Measurements from ENCODE around the gene PGBD5. TPM values are rescaled to one million over a fixed set of nuclear protein-coding genes. Genes with fewer than 3 reads are reported as not detected.

PGBD5 gene
- total RNA-seq, 2 donors from 2014 or later = 2.6 to 4.3 TPM

DNA sequence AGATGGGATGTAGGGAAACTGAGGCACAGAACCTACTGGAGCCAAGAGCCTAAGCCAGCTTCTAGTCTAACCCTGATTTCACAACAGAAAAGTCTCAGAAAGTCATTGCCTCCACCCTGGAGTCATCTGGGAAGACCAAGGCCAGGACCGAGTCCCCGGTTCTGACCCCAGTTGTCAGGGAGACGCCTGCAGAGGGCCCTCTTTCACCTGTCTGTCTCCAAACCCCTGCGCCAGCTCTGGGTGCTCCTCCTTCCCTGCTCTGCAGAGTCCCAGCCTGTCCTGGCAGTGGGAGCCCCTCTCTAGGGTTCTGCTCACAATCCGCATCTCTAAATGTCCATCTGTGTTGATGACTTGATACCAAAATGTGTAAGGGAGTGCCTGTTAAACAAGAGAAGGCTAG, 149.7 kb downstream of the PGBD5 start:
- DNase-seq = peak in 1 of 4 donors; percentile 8

DNA sequence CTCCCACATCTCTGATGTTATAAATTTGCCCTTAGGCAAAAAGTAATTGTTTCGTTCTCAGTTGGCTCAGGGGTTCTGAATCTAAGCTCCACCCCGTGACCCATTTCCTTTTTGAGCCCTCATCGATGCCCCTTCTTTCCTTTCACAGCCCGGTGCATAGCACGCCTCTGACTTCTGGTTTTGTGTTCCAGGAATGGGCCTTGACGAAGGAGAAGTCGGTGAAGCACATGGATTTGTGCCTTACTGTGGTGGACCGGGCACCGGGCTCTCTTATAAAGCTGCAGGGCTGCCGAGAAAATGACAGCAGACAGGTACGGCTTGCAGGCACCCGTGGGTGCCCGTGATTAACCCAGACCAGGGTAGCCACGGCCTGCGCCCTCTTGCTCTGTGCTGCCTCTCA, 151.9 kb downstream of the PGBD5 start:
- no peak for DNase-seq

More for the DNA sequence above, 149.7 kb downstream of the PGBD5 start:
- Histone ChIP-seq H3K27ac (no peak overlapping the region), H3K9me3 (no peaks in the 10 kb centered on the region), H3K27me3 (no peaks in the 10 kb centered on the region), H3K36me3 (replicated peaks in 1 of 2; ENCODE audit: insufficient read depth in 1 of 2, low read depth in 2 of 2) (peaks cover 3 to 23% of the 10 kb centered on the region in 2 donors), H3K4me3 (no peak overlapping the region), H3K4me1 (peaks cover 27% of the 10 kb centered on the region)
- WGBS, 2 donors = 92 to 97% methylated on average over 5 of the region's 5 CpGs
- intact Hi-C loops (cut with DNase I) = no loop called here
- ATAC-seq = no peak
- TF ChIP-seq, protein P1, sequence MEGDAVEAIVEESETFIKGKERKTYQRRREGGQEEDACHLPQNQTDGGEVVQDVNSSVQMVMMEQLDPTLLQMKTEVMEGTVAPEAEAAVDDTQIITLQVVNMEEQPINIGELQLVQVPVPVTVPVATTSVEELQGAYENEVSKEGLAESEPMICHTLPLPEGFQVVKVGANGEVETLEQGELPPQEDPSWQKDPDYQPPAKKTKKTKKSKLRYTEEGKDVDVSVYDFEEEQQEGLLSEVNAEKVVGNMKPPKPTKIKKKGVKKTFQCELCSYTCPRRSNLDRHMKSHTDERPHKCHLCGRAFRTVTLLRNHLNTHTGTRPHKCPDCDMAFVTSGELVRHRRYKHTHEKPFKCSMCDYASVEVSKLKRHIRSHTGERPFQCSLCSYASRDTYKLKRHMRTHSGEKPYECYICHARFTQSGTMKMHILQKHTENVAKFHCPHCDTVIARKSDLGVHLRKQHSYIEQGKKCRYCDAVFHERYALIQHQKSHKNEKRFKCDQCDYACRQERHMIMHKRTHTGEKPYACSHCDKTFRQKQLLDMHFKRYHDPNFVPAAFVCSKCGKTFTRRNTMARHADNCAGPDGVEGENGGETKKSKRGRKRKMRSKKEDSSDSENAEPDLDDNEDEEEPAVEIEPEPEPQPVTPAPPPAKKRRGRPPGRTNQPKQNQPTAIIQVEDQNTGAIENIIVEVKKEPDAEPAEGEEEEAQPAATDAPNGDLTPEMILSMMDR (IDR thresholded peaks at IDR 0.05) = no peak
- no peak for TF ChIP-seq POLR2A (IDR thresholded peaks at IDR 0.05)

DNA sequence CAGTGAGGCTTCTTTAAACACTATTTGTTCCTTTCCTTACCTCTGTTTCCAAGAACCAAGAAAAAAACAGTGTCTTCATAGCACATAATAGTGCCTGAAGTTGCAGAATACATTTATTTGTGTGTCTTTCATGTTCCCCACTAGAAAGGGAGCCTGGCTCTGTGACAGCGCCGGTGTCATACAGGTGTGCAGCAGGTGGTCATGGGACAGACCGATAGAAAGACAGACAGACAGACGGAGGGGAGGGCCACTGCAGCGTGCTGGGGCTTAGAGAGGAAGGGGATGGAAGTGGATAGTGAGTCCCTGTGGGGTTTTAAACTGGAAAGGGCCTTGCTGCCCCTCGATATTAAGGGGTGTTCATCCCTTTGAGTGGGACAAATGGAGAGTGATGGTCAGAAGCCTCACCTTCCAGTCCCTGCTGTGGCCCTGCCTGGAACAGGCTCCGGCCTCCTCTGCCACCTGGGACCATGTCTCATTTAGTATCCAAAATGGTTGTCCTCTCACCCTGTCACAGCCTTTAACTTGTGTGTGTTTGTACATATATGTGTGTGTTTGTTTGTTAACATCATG, 152.9 kb downstream of the PGBD5 start:
- WGBS, 2 donors = 67 to 72% methylated on average over 7 of the region's 7 CpGs
- Histone ChIP-seq H3K9me3 (no peaks in the 10 kb centered on the region), H3K27ac (no peak overlapping the region), H3K27me3 (no peaks in the 10 kb centered on the region), H3K36me3 (replicated peaks in 1 of 2; ENCODE audit: insufficient read depth in 1 of 2, low read depth in 2 of 2) (peaks cover 3 to 12% of the 10 kb centered on the region in 2 donors), H3K4me3 (no peak overlapping the region), H3K4me1 (peaks cover 36% of the 10 kb centered on the region)
- DNase-seq = no peak
- no peak for ATAC-seq
- TF ChIP-seq, protein P1 (IDR thresholded peaks at IDR 0.05) = no peak
- no peak for TF ChIP-seq POLR2A (IDR thresholded peaks at IDR 0.05)
- intact Hi-C loops (cut with DNase I) = no loop called here

More for the DNA sequence above, 151.9 kb downstream of the PGBD5 start:
- Histone ChIP-seq H3K36me3 (replicated peaks in 1 of 2; ENCODE audit: insufficient read depth in 1 of 2, low read depth in 2 of 2) (peaks cover 3 to 18% of the 10 kb centered on the region in 2 donors), H3K27ac (peak overlapping the region in 2 of 4 donors; percentile 10 to 13), H3K27me3 (no peaks in the 10 kb centered on the region), H3K9me3 (no peaks in the 10 kb centered on the region), H3K4me3 (no peak overlapping the region), H3K4me1 (peaks cover 26% of the 10 kb centered on the region)
- WGBS, 2 donors = 56 to 72% methylated on average over 15 of the region's 15 CpGs
- no peak for ATAC-seq
- intact Hi-C loops (cut with DNase I) = no loop called here
- no peak for TF ChIP-seq POLR2A (IDR thresholded peaks at IDR 0.05)
- TF ChIP-seq, protein P1 (IDR thresholded peaks at IDR 0.05) = no peak

DNA sequence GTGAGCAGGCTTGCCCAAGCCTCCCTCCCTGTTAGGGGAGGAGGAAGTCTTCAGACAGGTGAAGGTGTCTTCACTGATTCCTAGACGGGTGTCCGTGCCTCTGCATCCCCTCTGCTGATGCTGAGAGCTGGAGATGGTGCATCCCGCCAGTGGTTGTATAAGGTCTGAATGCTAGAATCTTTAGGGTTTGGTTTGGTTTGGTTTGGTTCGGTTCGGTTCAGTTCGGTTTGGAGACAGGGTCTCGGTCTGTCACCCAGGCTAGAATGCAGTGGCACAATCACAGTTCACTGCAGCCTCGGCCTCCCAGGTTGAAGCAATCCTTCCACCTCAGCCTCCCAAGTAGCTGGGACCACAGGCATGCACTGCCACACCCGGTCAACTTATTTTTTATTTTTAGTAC, 153.6 kb downstream of the PGBD5 start:
- WGBS, 2 donors = 87 to 92% methylated on average over 9 of the region's 9 CpGs
- ATAC-seq (no peak), DNase-seq (peak in 1 of 4 donors; percentile 3)
- Histone ChIP-seq H3K27ac (no peak overlapping the region), H3K4me3 (no peak overlapping the region), H3K9me3 (no peaks in the 10 kb centered on the region), H3K27me3 (no peaks in the 10 kb centered on the region), H3K36me3 (replicated peaks in 1 of 2; ENCODE audit: insufficient read depth in 1 of 2, low read depth in 2 of 2) (peaks cover 3 to 10% of the 10 kb centered on the region in 2 donors), H3K4me1 (peaks cover 40% of the 10 kb centered on the region)
- intact Hi-C loops (cut with DNase I) = no loop called here
- TF ChIP-seq POLR2A (IDR thresholded peaks at IDR 0.05) = no peak
- TF ChIP-seq, protein P1 (IDR thresholded peaks at IDR 0.05) = no peak
